Amygdala (tissue), 56 donors: ENCODE data around the gene PLEKHG4.

Source experiments
- DNase-seq, 56 donors: peaks; one replicate each; lab custom pipeline; 2025; lab: John Stamatoyannopoulos, UW

The PLEKHG4 gene

DNA sequence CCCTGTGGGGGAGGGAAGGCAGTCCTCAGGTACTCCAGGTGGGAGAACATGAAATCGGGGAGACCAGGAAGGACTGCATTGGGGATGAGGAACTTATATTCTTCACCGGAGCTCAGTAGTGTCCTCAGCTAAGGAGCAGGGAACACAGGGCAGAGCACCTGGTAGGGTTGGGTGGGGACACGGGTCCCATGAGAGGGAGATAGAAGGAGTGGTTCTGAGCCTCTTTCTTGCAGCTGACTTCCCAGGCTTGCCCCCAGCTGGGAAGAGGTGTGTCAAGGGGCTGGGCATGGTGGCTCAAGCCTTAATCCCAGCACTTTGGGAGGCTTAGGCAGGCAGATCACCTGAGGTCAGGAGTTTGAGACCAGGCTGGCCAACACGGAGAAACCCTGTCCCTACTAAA is 34.1 kb upstream of the PLEKHG4 start:
- DNase-seq: no peak

- peak in 1 of 56 donors; percentile 73 for DNase-seq
Measured at GRCh38 chr16:67245674-67246080, 33.7 kb upstream of the PLEKHG4 start.

- peak in 33 of 56 donors; percentile 22 to 75 (median 51) for DNase-seq
Measured at GRCh38 chr16:67246081-67246755, 33.1 kb upstream of the PLEKHG4 start.

DNA sequence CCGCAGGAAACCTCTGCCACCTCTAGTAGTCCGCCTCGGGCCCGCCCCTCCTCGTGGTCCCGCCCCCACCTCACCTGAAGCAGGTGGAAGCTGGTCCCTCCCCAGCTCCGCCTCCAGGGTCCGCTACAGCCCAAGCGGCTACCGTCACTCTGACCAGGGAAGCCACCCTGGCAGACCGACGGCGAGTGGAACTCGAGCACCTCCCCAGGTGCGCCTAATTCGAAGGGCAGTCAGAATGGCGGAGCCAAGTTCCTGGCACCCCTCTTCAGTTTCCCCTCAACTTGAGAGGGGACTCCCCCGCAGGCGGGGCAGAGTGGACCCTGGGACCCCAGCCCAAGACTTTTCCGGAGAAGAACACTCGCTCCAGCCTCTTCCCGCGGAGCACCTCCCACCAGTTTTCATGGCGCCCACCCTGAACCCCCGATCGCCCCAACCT is 32.6 kb upstream of the PLEKHG4 start:
- no peak for DNase-seq

DNA sequence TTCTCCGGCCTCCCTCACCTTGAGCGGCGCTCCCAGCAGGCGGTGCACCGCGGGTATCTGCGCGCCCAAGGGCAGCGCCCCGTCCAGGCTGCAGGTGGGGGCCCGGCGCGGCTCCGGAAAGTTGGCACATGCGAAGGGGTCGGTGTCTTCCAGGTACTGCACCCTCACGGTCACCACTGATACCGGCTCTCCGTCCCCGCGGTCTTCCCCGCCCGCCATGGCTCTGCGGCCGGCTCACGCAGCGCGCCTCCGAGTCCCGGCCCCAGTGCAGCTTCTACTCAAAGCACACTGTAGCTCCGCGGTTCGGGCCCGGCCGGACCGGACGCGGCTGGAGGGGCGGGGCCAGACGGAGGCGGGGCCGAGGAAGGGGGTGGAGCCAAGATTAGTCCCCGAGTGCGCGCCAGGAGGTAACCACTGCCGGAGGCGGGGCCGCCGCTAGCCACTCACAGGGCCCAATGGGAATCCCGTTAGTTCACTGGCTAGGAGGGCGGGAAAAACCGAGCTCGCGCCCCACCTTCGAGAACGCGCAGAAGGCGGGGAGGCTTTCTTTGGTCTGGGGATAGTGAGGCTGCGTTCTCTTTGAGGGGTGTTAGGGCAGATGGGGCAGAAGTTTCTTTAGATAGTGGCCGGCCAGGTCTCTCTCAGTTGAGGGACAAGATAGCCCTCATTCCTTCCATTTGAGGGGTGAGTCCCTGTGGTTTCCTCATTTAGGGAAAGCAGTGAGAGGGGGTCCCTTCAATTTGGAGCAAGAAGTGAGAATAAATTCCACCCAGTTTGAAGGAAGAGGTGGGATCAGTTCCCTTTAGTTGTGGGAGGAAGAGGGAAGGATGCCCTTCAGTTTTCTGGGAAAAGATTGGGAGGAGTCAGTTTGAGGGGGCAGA is 31.9 kb upstream of the PLEKHG4 start, which contains the start of gene FHOD1:
TSS of gene FHOD1 (minus strand) at position 290 of the 881 bp plus-strand sequence. CDS start at position 219, 71 bp downstream.
- peak in 55 of 56 donors; percentile 50 to 96 (median 84) for DNase-seq

DNA sequence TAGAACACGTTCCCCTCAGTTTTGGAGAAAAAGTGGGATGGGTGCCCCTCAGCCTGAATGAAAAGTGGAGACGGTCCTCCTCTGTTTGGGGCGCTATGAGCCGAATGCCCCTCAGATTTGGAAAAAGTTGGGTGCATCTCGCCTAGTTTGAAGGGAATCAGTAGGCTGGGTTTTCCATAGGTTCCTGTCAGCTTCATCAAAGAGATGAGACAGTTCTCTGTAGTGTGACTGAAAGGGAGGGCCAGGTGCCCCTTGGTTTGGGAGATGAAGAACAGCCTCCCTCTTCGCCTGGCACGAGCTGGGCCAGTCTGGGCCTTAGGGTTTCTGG is 31.3 kb upstream of the PLEKHG4 start:
- peak in 1 of 56 donors; percentile 6 for DNase-seq

GRCh38 chr16:67248401-67249177 is 30.7 kb upstream of the PLEKHG4 start, which contains the start of gene SLC9A5:
SLC9A5 (plus strand) TSS chr16:67248979; CDS start chr16:67249015, 36 bp downstream.
- peak in 2 of 56 donors; percentile 32 to 35 for DNase-seq

- peak in 4 of 56 donors; percentile 5 to 42 (median 29) for DNase-seq
Measured at GRCh38 chr16:67249178-67250044, 29.9 kb upstream of the PLEKHG4 start.

GRCh38 chr16:67250045-67250327 is 29.3 kb upstream of the PLEKHG4 start:
- no peak for DNase-seq

DNA sequence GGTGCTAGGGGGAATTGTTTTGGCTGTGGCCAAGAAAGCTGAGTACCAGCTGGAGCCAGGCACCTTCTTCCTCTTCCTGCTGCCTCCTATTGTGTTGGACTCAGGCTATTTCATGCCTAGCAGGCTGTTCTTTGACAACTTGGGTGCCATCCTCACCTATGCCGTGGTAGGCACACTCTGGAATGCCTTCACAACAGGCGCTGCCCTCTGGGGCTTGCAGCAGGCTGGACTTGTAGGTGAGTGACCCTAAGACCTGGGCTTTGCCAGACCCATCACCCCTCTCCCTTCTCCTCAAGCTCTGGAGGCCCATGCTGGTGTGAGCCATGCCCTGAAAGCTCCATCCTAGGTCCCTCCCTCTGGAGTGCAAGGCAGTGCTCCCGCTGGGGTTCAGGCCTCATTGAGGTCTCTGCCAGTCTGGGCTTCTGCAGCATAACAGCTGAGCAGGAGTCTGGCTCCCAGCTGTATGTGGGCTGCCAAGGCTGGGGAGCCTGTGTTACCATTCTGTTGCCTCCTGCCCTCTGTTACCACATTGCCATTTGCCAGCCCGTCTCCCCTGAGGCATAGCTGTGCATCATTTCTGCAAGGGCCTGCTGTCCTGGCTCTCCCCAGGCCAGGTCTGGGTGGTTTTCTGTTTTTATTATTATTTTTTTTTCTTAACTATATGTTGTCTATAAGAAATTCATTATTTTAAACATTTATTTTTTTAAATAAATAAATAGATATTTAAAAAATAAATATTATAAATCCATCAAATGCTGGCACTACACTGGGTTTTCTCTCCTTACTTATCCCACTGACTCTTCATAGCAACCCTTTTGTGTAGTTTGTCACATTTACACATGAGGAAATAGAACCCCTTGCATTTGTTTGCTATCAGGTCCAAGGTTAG is 26.5 kb upstream of the PLEKHG4 start:
- DNase-seq: peak in 13 of 56 donors; percentile 9 to 71 (median 35)

DNA sequence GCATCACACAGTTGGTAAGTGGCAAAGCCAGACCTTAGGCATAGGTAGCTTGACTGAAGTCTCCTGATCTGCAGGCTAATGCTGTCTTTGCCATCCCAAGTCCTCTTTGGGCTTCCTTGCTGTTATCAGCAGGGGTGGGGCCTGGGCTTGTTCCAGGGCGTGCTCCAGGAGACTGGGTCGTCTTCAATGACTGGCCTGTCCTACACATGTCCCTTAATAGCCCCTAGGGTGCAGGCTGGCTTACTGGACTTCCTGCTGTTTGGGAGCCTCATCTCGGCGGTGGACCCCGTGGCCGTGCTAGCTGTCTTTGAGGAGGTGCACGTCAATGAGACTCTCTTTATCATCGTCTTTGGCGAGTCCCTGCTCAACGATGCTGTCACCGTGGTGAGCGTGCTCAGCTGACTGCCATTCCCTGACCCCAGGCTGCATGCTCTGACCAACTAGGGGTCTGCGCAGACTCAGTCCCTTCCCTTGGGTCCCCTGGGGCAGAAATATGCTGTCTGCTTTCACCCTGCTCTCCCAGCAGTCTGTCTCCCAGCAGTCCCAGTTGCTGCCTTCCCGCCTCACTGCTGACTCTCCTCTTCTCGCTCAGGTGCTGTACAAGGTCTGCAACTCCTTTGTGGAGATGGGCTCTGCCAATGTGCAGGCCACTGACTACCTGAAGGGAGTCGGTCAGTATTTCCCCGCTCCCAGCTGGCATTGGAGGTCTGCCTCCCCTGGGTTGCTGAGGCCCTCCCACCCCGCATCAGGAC is 24.4 kb upstream of the PLEKHG4 start:
- no peak for DNase-seq

GRCh38 chr16:67255553-67256221 is 23.6 kb upstream of the PLEKHG4 start:
- DNase-seq: no peak

- no peak for DNase-seq
Measured at GRCh38 chr16:67256701-67257230, 22.6 kb upstream of the PLEKHG4 start.

- no peak for DNase-seq
Measured at GRCh38 chr16:67257486-67258160, 21.7 kb upstream of the PLEKHG4 start.

DNA sequence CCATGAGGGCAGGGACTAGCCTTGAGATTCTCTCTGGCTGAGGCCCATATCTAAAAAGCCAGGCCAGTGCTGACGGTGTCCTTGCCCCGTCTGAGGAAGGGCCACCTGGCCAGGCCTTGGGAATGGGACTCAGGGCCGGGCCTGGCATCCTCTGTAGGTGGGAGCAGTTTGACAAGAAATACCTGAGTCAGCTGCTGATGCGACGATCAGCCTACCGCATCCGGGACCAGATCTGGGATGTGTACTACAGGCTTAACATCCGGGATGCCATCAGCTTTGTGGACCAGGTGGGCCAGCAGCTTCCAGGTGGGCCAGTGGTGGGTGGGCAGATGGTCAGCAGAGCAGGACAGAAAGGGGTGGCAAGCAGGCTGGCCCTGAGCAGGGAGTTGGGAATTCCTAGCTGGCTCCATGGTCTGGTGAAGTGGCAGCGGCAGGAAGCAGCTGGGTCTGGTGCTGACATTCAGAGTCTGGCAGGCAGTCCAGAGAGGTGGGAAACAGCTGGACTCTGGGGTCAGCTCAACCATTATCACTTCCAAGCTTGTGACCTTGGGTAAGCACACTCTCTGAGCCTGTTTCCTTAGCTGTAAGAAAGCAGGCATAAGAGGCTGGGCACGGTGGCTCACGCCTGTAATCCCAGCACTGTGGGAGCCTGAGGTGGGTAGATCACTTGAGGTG is 21.0 kb upstream of the PLEKHG4 start:
- no peak for DNase-seq

GRCh38 chr16:67259705-67260104 is 19.6 kb upstream of the PLEKHG4 start:
- DNase-seq: no peak
